Left ventricle myocardium superior (tissue), 1 donor: ENCODE data around the gene AXIN2. TPM values are rescaled to one million over a fixed set of nuclear protein-coding genes. Genes with fewer than 3 reads are reported as not detected.

Experiments
- ATAC-seq: fragments of 200-7000 bp; cut with Tn5 transposase; one replicate; pipeline ENCODE4 v1.9.1; 2020; ENCODE audit warnings: mild to moderate bottlenecking, moderate library complexity
- DNase-seq: peaks from one replicate; pipeline ENCODE4 v3.0.0-alpha.2; 2020
- intact Hi-C: fragments of 100-400 bp; cut with micrococcal nuclease; formaldehyde crosslinking; loops from one replicate; pipeline ENCODE4 v1.11.0; 2022
- total RNA-seq: library from RNA; stranded (reverse); fragmentation: NEBNext Ultra II Directional; extraction: Animal tissue kit (Norgen Biotek cat#: 25700); gene quantifications from one replicate; pipeline ENCODE4 v1.2.1, GENCODE V29; 2021
- donor health status: DM: no; HTN: yes; CAD: no; lungs with severe emphysema.

AXIN2 gene
- total RNA-seq, 1 donor from 2014 or later, result 17.2 TPM

DNA sequence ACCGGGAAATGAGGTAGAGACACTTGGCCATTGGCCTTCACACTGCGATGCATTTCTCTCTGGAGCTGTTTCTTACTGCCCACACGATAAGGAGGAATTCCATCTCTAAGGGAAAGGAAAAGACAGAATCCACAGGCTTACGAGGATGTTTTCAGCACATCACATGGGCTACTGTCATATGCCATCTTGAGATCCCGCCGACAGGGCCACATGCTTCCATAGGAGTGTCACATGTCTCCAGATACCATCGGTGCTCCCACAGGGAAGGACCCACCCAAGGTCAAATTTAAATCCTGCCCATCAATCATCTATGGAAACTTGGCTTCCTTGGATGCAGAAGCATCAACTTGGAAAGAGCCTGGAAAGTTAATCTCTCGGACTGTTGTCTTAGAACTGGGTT is 20.0 kb downstream of the AXIN2 start:
- intact Hi-C loops, result no loop called here
- DNase-seq (no peak), ATAC-seq (no peak)

GRCh38 chr17:65539630-65540266 is 21.7 kb downstream of the AXIN2 start:
- intact Hi-C loops, result no loop called here
- ATAC-seq (no peak), DNase-seq (no peak)

DNA sequence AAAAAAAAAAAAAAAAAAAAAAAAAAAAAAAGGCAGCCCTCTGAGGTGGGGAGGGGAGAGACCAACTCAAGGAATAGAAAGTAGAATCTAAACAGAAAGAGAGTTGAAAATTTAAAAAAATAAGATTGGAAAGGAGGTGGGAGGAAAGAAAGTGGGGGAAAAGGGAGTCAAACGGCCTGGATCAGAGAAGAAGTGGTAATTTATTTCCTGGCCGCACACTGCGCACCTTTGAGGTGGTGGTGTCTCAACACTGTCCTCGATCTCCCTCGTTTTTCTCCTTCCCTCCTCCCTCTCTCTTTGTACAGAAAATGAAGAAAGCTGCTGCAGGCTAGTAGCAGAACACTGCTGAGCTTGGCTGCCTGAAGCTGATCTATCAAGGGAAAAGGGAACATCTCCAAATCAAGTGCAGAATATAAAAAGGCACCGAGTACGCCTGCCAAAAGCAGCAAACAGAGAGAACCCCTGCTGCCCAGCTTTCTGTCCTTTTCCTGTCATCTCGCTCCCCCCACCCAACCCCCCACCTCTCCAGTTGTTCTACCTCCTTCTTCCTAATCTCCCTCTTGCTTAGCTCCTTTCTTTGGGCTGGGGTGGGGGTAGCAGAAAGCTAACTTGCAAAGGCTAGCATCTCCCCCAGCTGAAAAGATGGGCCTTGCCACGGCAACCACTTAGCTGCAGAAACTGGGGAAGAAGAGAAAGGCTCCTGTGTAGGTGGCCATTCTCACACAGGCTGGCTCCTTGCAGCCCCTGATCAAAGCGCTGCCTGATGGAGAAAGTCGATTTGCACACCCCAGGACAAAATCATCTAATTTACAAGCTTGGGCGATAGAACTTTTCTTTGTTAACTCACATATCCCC is 22.5 kb downstream of the AXIN2 start:
- intact Hi-C loops, result no loop called here
- peak; percentile 30 for ATAC-seq
- no peak for DNase-seq

- no peak for ATAC-seq
- intact Hi-C loops, result no loop called here
- no peak for DNase-seq
These were observed 23.4 kb downstream of the AXIN2 start for GRCh38 chr17:65537845-65538674.

GRCh38 chr17:65537343-65537844 is 24.1 kb downstream of the AXIN2 start:
- intact Hi-C loops, result no loop called here
- DNase-seq (no peak), ATAC-seq (no peak)

DNA sequence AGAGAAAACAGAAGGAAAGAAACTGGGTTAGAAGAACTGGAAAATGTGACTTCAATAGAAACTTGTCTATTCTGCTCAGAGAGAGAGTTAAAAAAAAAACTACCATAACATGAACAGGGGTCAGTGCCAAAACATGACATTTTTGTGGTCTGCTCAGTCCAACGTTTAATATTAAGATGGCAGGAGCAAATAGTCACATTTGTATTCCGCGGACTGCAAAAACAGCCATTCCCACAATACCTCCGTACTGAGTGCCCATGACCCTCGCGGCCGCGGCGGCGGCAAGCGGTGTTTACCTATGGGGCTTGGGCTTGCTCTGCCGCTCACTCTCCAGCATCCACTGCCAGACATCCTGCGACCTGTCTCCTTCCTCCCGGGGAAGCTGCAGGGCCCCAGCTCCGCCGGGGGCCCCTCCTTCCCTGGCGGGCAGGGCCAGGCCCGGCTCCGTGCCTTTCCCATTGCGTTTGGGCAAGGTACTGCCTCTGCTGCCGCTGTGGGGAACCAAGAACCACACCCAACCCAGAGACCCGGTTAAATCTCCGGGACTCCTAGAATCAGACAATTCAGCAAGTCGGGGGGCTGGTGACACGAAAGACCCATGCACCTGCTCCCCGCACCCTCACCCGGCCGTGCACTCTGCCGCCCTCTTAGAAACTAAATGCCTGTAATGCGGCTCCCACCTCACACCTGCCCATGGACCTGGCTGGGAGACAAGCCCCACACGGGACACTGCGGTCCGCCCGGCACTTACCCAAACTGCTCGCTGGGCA is 24.7 kb downstream of the AXIN2 start:
- DNase-seq (no peak), ATAC-seq (no peak)
- intact Hi-C loops, result no loop called here

DNA sequence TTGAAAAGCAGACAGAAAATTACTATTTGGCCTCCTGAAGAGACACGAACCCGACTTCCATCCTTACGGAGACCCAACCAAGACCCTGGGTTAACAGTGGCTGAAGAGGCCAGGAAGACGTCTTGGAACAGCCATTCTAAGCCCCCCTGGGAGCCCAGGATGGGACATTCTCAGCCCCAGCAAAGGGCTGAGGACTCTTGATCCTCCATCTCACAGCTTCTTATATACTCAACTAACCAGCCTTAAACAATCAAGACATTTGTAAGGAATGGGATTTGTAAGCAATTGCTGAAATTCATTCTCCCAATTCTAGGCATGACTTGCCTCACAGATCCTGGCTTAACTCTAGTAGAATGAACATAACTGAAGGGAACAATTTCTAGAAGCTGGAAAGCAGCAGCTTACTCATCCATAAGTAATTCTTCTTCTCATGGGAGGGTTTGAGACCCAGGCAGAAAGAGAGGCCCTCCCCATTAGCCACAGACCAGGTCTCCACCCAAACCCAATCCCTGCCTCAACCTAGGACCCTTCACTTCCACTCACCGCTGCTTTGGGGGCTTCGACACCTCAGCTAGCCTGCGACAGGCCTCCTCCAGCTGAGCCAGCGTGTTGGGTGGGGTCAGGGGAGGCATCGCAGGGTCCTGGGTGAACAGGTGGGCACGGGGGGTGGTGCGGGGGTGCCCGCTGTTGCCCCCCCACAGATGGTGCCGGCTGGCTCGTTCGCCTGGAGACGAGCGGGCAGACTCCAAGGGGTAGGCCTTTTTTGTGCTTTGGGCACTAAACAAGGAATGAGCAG is 25.5 kb downstream of the AXIN2 start:
- intact Hi-C loops, result no loop called here
- ATAC-seq, result no peak
- no peak for DNase-seq

- ATAC-seq (no peak), DNase-seq (no peak)
- intact Hi-C loops, result no loop called here
These were observed 27.5 kb downstream of the AXIN2 start for GRCh38 chr17:65533852-65534457.

GRCh38 chr17:65533056-65533745 is 28.2 kb downstream of the AXIN2 start:
- DNase-seq, result no peak
- intact Hi-C loops, result no loop called here

GRCh38 chr17:65532101-65532890 is 29.2 kb downstream of the AXIN2 start:
- DNase-seq, result peak; percentile 60

More at GRCh38 chr17:65533056-65533745, 28.2 kb downstream of the AXIN2 start:
- ATAC-seq, result no peak

DNA sequence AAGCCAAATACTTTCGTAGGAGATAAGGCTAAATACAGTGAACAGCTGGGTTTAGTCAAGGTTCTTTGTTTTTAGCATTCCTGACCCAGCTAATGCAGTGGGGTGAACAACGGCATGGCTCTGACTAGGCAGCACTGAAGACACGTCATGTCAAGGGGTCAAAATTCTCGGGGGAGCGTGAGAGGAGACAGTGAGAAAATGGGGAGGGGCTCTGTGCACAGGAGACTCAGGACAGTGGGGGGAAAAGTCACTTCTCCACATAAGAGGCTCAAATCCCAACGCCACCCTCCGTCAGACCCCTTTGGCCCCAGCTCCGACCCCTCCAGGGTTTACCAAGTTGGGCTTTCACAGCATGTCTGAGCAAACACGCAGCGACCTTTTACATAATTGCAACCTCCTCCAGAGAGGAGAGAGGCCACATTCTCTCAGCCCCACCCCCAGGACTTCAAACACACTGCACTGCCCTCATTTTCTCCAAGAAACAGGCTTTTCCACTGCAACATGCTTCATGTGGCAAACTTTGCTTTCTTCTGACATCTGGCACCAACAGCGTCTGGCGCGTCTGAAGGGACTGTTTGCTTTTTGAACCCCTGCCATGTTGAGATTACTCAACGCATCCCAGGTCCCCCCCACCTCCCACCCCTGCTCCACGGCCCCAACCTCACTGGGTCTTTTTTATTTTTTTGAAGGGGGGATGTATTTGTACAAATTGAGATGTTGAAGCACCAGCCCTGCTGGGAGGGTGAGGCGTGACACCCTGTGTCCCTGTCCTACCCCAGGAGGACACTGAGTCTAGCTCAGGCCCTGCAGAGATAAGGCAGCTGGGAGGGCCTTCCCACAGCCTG is 30.0 kb downstream of the AXIN2 start:
- ATAC-seq (peak; percentile 83), DNase-seq (peak; percentile 68)
- intact Hi-C loops, result no loop called here

More at GRCh38 chr17:65532101-65532890, 29.2 kb downstream of the AXIN2 start:
- intact Hi-C loops, result no loop called here
- peak; percentile 3 for ATAC-seq

- DNase-seq, result no peak
- intact Hi-C loops, result no loop called here
- ATAC-seq, result no peak
These were observed 30.8 kb downstream of the AXIN2 start for GRCh38 chr17:65530523-65531255.

DNA sequence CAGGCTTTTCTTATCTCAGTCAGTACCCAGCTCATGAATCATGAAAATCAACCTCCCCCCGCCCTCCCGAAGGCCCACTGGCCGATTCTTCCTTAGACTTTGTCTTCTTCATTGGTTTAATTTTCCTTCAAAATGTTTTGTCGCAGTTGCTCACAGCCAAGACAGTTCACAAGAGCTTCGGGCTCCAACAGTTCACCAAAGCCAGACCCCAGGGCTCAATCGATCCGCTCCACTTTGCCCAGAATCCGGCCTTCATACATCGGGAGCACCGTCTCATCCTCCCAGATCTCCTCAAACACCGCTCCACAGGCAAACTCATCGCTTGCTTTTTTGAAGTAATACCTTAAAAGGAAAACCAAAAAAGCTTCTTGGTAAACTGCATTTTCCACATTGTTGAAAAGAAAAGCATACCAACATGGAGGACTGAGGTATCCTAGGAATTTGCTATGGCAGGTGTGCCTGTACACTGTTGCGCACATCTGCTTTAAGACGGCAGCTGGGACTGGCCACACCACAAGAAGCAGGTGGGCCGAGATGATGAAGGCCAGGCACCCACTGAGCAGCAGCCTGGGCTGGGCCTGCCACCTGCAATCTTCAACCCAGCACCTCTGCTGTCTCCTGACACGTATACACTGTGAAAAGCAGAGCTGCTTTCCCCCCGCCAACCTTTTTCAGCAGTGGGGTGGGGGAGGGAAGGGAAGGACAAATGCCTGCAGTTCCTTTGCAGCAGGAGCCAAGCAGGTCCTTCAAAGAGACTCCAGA is 31.5 kb downstream of the AXIN2 start:
- ATAC-seq (no peak), DNase-seq (no peak)
- intact Hi-C loops, result no loop called here

GRCh38 chr17:65529040-65529633 is 32.3 kb downstream of the AXIN2 start:
- DNase-seq (no peak), ATAC-seq (no peak)
- intact Hi-C loops, result no loop called here
